Mammary epithelial cell (primary cell): ENCODE measurements around the gene SH2D4B.

Source experiments
- CTCF ChIP-seq, 2 donors: IDR thresholded peaks in 1 of 2; conservative IDR thresholded peaks in 1 of 2; 2 replicates each; pipeline ENCODE4 v1.5.1; 2011 to 2012; ENCODE audit warnings: inconsistent platforms in 2 of 2, low read length in 2 of 2, mild to moderate bottlenecking in 2 of 2, control low read depth in 1 of 2, low read depth in 1 of 2; ENCODE audit not compliant: insufficient read depth in 1 of 2; ENCODE audit errors: extremely low read depth in 1 of 2
- EZH2 ChIP-seq: IDR thresholded peaks from 2 replicates; pipeline ENCODE4 v1.6.1; 2012; ENCODE audit warnings: low read length, inconsistent platforms, borderline replicate concordance

GRCh38 chr10:80664071-80664680, 126.5 kb downstream of the SH2D4B start:
- TF ChIP-seq CTCF (conservative IDR thresholded peaks at IDR 0.05 in 1 of 2, IDR thresholded peaks at IDR 0.05 in 1 of 2; ENCODE audit: extremely low read depth in 1 of 2, insufficient read depth in 1 of 2, low read depth in 1 of 2, low read length in 2 of 2) (peak; percentile 98), EZH2 (no peak)
